GOT3 (cell line): Measurements from ENCODE around the gene PNLIPRP2.

Experiments used
- DNase-seq: peaks from one replicate; lab custom pipeline; 2025; ENCODE audit warnings: mixed read lengths; lab: John Stamatoyannopoulos, UW

PNLIPRP2 gene

GRCh38 chr10:116683821-116684220, 63.1 kb downstream of the PNLIPRP2 start:
- no peak for DNase-seq

DNA sequence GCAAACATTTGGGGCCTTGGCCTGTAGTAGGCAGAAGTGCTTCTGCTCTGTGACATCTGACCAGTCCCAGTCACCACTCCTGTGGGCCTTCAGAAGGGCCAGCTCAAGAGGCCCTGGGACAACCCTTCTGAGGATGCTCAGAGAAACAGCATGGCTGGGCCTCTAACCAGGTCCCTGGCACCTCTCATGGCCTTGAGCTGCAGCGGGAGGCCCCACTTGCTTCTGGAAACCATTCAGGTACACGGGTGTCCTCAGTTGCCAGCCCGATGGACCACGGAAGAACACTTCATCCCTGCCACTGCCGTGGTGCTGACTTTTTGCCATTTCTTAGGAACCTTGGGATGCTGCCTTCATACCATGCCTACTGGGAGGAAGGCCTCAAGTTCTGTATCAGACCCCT, 64.0 kb downstream of the PNLIPRP2 start:
- DNase-seq, result no peak

- DNase-seq, result no peak
Observed at GRCh38 chr10:116685807-116686206, 65.1 kb downstream of the PNLIPRP2 start.

- DNase-seq, result no peak
Observed at GRCh38 chr10:116686632-116687031, 65.9 kb downstream of the PNLIPRP2 start.

DNA sequence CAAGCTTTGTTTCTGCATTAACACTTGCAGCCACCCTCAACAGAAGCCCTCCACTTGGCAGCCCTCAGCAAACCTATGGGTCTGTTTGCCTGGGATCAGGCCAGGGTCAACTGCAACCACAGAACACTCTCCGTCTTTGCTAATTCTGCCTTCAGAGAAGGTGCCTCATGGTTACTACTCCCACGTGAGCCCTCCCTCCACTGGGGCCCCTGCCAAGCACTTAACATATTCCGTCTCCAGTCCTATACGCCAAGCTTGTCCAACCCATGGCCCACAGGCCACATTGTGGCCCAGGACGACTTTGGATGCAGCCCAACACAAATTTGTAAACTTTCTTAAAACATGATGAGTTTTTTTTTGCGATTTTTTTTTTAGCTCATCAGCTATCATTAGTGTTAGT, 66.9 kb downstream of the PNLIPRP2 start:
- DNase-seq, result no peak

- DNase-seq, result no peak
Observed at GRCh38 chr10:116688241-116688711, 67.5 kb downstream of the PNLIPRP2 start.

DNA sequence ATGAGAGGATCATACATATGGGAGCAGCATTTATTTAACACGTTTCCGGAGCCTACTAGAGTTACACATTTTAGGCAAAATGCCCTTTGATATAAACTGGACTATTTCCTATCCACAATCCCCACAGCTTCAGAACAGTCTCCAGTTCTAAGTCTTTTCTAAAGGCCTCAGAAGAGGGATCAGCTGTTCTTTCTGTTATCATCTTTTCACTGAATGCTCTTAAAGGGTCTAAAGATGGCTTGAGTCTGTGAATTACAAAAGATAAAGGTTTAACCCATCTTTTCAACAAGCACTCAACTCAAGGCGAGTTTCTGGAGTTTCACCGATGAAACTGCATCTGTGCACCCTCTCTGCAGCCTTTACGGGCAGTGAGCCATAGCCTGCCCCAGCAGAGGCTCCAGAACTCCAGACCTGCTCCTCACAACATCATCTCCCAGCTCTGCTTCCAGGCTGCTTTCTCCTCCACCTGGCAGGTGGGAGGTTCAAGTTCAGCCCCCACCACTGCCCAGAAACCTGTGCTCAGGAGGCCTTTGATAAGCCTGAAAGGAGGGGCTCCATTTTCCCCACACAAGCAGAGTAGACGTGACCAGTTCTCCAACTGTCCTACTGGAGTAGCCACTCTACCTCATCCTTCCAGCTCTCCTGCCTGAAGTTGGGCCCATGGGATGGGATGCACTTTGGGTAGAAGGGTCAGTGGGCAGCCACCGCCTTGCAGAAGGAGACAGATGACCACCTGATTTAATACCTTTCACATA, 68.2 kb downstream of the PNLIPRP2 start:
- DNase-seq, result no peak

DNA sequence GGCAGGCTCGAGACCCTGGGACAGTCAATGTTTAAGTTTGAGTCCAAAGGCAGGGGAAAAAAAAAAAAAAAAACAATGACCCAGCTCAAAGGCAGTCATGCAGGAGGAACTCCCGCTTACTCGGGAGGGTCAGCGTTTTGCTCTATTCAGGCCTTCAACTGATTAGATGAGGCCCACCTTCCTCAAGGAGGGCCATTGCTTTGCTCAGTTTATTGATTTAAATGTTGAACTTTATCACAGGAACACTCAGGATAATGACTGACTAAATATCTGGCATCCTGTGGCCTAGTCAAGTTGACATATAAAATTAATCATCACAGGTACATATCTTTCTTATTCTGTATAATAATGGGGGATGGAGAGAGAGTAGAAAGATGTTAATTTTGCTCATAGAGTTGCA, 69.0 kb downstream of the PNLIPRP2 start:
- DNase-seq, result no peak

GRCh38 chr10:116690356-116691322, 69.9 kb downstream of the PNLIPRP2 start:
- no peak for DNase-seq

DNA sequence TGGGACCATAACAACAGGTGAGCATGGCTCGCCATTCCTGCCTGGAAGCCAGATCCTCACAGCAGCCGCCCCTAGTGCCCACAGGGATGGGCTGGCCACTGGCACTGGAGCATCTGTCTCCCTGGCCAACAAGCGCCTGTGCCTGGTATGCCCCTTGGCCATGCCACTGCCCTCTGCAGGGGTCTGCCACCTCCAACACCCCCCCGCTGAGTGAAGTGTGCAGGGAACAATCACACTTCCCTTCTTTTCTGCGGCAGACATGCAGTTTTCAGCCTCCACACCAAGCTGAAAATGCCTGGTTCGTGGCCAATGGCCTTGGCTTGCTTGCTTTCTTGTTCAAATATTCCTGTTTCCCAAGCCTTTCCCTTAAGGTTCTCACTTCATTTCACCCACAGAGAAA, 70.9 kb downstream of the PNLIPRP2 start:
- no peak for DNase-seq

DNA sequence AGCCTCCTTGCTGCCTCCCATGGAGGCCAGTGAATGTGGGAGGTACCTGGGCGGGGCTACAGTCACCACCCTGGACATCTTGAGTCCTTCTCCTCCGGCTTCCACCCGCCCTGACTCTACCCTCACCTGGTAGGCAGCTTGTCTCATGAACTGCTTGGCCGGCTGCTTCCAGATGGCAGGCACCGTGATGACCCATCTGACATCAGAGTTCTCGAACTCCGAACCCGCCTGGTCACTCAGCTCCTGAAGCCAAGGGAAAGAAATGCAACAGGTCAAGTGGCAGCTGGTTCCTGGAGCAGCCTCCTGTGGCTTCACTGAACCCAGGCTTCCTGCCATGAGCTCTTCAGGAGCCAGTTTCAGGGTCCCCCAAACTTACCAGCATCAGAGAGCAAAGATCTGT, 71.5 kb downstream of the PNLIPRP2 start:
- DNase-seq, result no peak

DNA sequence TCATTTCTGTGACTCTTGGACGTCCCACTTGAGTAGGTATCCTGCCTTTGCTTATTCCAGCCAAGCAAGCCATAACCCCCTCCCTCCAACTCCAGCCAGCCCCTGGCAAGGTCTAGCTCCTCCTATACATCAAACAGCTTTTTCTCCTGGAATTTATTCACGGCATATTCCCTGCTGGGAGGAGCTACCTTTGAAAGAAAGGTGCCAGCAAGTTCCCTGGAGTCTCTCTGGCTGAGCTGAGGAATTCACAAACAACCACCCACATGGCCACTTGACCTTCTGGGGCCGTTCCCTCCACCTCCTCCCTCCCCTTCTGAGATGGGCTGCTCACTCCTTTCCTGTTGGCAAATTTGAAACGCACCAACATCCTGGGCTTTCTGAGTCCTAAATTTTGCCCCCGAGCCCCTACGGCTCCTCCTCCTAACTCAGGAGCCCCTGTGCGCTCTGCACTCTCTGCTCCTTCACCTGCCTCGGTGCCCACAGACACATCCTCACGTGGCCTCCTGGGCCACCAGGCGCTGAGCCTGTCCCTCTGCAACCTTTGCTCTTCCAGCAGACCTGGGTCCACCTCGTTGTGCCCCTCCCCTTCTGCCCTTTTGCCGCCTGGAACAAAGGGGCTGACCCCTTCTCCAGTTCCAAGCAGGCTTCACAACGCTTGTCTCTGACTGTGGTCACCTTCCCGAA, 73.6 kb downstream of the PNLIPRP2 start:
- DNase-seq, result no peak
